Activated T-helper 1 cell treated with anti-CD3 and anti-CD28 coated beads, Interleukin-12 subunit alpha, Interleukin-12 subunit beta, Interleukin-2, Interleukin-4 antibody, amounts not matched to agents 30 ng/mL and 10 ng/mL and 1 ng/mL, durations not matched to agents 14 hours and 24 hours and 36 hours (primary cell): ENCODE results near the gene TBL3. TPM values are rescaled to one million over a fixed set of nuclear protein-coding genes. Genes with fewer than 3 reads are reported as not detected.

Experiments used
- DNase-seq: peaks from one replicate; pipeline ENCODE4 v3.0.0; 2021; ENCODE audit warnings: low spot score
- H3K27ac Mint-ChIP-seq: one replicate; pipeline ENCODE4 v1.8.0; 2021; ENCODE audit warnings: mild to moderate bottlenecking, mixed read lengths
- H3K27me3 Mint-ChIP-seq: one replicate; pipeline ENCODE4 v1.8.0; 2022; ENCODE audit warnings: mild to moderate bottlenecking, moderate library complexity, mixed read lengths; ENCODE audit not compliant: insufficient read depth
- H3K36me3 Mint-ChIP-seq: one replicate; pipeline ENCODE4 v1.8.0; 2021; ENCODE audit warnings: low read depth, mixed read lengths
- H3K4me1 Mint-ChIP-seq: one replicate; pipeline ENCODE4 v1.8.0; 2021; ENCODE audit warnings: low read depth, mixed read lengths
- H3K4me3 Mint-ChIP-seq: one replicate; pipeline ENCODE4 v1.8.0; 2021; ENCODE audit warnings: mild to moderate bottlenecking, moderate library complexity, mixed read lengths
- H3K9me3 Mint-ChIP-seq: one replicate; pipeline ENCODE4 v1.8.0; 2021; ENCODE audit warnings: mixed read lengths
- intact Hi-C: fragments of 100-400 bp; cut with micrococcal nuclease; formaldehyde crosslinking; loops from one replicate; pipeline ENCODE4 v1.15.1; 2024
- total RNA-seq: library from RNA; stranded (reverse); gene quantifications from 2 replicates; pipeline ENCODE4 v1.2.3, GENCODE V29; 2022

The TBL3 gene
- total RNA-seq, 1 donor from 2014 or later: 87.3 TPM

- intact Hi-C loops: loop anchor here (1.0 to 2.0 kb wide), 9 partner anchors 9 to 976 kb away; partner anchors contain the start of genes GFER, MSRB1, NDUFB10 and NTHL1
- H3K4me3 Mint-ChIP-seq: no peak overlapping the region
- peaks cover 11% of the 10 kb centered on the region for H3K27me3 Mint-ChIP-seq
- H3K9me3 Mint-ChIP-seq: no peaks in the 10 kb centered on the region
- peaks cover 26% of the 10 kb centered on the region for H3K4me1 Mint-ChIP-seq
- DNase-seq: no peak
- peaks cover 12% of the 10 kb centered on the region for H3K36me3 Mint-ChIP-seq
- no peak overlapping the region for H3K27ac Mint-ChIP-seq
Measured at GRCh38 chr16:1992704-1993317, 21.0 kb downstream of the TBL3 start.

GRCh38 chr16:1993731-1994131, 21.9 kb downstream of the TBL3 start:
- intact Hi-C loops: loop anchor here (2.0 kb wide), 1 partner anchor 975 kb away; the partner anchor contains the start of gene PAQR4
- peaks cover 23% of the 10 kb centered on the region for H3K4me1 Mint-ChIP-seq
- no peak overlapping the region for H3K4me3 Mint-ChIP-seq
- peak overlapping the region; percentile 4 for H3K27ac Mint-ChIP-seq
- DNase-seq: no peak
- H3K27me3 Mint-ChIP-seq: peaks cover 8% of the 10 kb centered on the region
- H3K36me3 Mint-ChIP-seq: peaks cover 15% of the 10 kb centered on the region
- no peaks in the 10 kb centered on the region for H3K9me3 Mint-ChIP-seq

GRCh38 chr16:1997494-1998359, 25.9 kb downstream of the TBL3 start:
- DNase-seq: no peak
- no peaks in the 10 kb centered on the region for H3K9me3 Mint-ChIP-seq
- H3K4me3 Mint-ChIP-seq: no peak overlapping the region
- H3K27me3 Mint-ChIP-seq: no peaks in the 10 kb centered on the region
- H3K27ac Mint-ChIP-seq: no peak overlapping the region
- peaks cover 21% of the 10 kb centered on the region for H3K36me3 Mint-ChIP-seq
- intact Hi-C loops: no loop called here
- H3K4me1 Mint-ChIP-seq: peaks cover 9% of the 10 kb centered on the region

GRCh38 chr16:1998360-1998835, 26.5 kb downstream of the TBL3 start:
- Mint-ChIP-seq H3K4me1 (peaks cover 8% of the 10 kb centered on the region), H3K4me3 (no peak overlapping the region), H3K27me3 (no peaks in the 10 kb centered on the region), H3K9me3 (no peaks in the 10 kb centered on the region), H3K27ac (no peak overlapping the region), H3K36me3 (peaks cover 21% of the 10 kb centered on the region)
- DNase-seq: no peak
- intact Hi-C loops: no loop called here

- no peak for DNase-seq
- H3K9me3 Mint-ChIP-seq: no peaks in the 10 kb centered on the region
- H3K27ac Mint-ChIP-seq: no peak overlapping the region
- intact Hi-C loops: no loop called here
- H3K4me1 Mint-ChIP-seq: peaks cover 1% of the 10 kb centered on the region
- H3K27me3 Mint-ChIP-seq: no peaks in the 10 kb centered on the region
- H3K4me3 Mint-ChIP-seq: no peak overlapping the region
- peaks cover 20% of the 10 kb centered on the region for H3K36me3 Mint-ChIP-seq
Measured at GRCh38 chr16:1998852-1999801, 27.3 kb downstream of the TBL3 start.

GRCh38 chr16:1999866-2000514, 28.1 kb downstream of the TBL3 start:
- H3K36me3 Mint-ChIP-seq: peaks cover 18% of the 10 kb centered on the region
- intact Hi-C loops: no loop called here
- no peaks in the 10 kb centered on the region for H3K27me3 Mint-ChIP-seq
- H3K9me3 Mint-ChIP-seq: no peaks in the 10 kb centered on the region
- no peak overlapping the region for H3K4me3 Mint-ChIP-seq
- DNase-seq: no peak
- H3K27ac Mint-ChIP-seq: no peak overlapping the region
- no peaks in the 10 kb centered on the region for H3K4me1 Mint-ChIP-seq

- Mint-ChIP-seq H3K4me3 (no peak overlapping the region), H3K4me1 (peaks cover 2% of the 10 kb centered on the region), H3K27ac (no peak overlapping the region), H3K27me3 (no peaks in the 10 kb centered on the region), H3K36me3 (peaks cover 14% of the 10 kb centered on the region), H3K9me3 (no peaks in the 10 kb centered on the region)
- intact Hi-C loops: no loop called here
- DNase-seq: no peak
Measured at GRCh38 chr16:2001035-2001434, 29.2 kb downstream of the TBL3 start.

GRCh38 chr16:2001456-2002355, 29.9 kb downstream of the TBL3 start:
- no peaks in the 10 kb centered on the region for H3K9me3 Mint-ChIP-seq
- DNase-seq: no peak

GRCh38 chr16:2002406-2003230, 30.8 kb downstream of the TBL3 start:
- intact Hi-C loops: no loop called here
- DNase-seq: no peak
- Mint-ChIP-seq H3K4me3 (no peak overlapping the region), H3K27me3 (no peaks in the 10 kb centered on the region), H3K9me3 (no peaks in the 10 kb centered on the region), H3K4me1 (peaks cover 7% of the 10 kb centered on the region), H3K36me3 (peaks cover 15% of the 10 kb centered on the region), H3K27ac (no peak overlapping the region)

More at GRCh38 chr16:2001456-2002355, 29.9 kb downstream of the TBL3 start:
- Mint-ChIP-seq H3K4me1 (peaks cover 3% of the 10 kb centered on the region), H3K4me3 (no peak overlapping the region), H3K27me3 (no peaks in the 10 kb centered on the region), H3K36me3 (peaks cover 14% of the 10 kb centered on the region), H3K27ac (no peak overlapping the region)
- intact Hi-C loops: no loop called here

- no peak overlapping the region for H3K27ac Mint-ChIP-seq
- intact Hi-C loops: no loop called here
Measured at GRCh38 chr16:2003231-2003826, 31.5 kb downstream of the TBL3 start.

More at GRCh38 chr16:2003231-2003826, 31.5 kb downstream of the TBL3 start:
- Mint-ChIP-seq H3K36me3 (peaks cover 13% of the 10 kb centered on the region), H3K4me3 (no peak overlapping the region), H3K4me1 (peaks cover 14% of the 10 kb centered on the region), H3K9me3 (no peaks in the 10 kb centered on the region), H3K27me3 (no peaks in the 10 kb centered on the region)
- no peak for DNase-seq
